Stimulated activated CD8-positive, alpha-beta memory T cell treated with anti-CD3 and anti-CD28 coated beads, Interleukin-7, amount 100 ng/mL, for 4 hours (primary cell): ENCODE data around the gene RGS17.
"Not testable (repeated sequence)": the region's sequence is repeated elsewhere in the genome, so short reads cannot be mapped to it uniquely, and the experiment has no call there.

Experiments used
- DNase-seq, 2 donors: peaks; one replicate each; pipeline ENCODE4 v3.0.0-alpha.2; 2020; ENCODE audit warnings: low read depth in 2 of 2

RGS17 gene

DNA sequence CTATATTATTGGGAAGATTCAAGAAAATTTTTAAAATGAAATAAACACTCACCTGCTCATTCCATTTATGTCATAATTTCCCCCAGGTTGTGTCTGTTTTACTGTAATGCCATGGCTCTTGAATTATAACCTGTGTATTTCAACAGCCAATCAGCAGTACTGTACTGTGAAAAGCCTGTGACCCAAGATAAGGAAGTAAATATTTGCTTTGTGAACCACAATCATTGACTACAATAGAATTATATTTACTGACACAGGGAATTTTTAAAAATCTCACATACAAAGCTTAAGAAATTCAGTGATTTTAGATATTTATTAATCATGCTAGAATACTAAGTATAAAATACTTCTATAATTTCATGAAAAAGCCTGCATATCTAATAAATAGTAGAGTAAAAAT, 6.0 kb downstream of the RGS17 start:
- DNase-seq = no peak

DNA sequence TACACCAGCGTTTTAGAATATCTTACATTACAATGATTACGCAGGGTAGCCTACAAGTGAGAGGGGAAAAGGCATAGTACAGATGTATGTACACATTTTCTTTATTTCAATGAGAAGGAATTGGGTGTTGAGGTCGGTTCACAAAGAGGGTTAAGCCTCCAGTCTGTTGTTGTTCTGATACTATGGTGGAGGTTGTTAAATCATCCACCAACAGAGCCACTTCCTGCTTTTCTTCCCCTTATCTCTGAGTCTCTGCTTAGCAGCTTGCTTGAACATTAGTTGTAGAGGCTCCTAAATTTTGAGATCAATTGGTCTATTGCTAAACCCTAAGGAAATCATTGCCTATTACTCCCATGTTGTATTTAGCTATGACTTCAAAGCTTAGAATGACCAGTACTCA, 7.3 kb downstream of the RGS17 start:
- no peak for DNase-seq

DNA sequence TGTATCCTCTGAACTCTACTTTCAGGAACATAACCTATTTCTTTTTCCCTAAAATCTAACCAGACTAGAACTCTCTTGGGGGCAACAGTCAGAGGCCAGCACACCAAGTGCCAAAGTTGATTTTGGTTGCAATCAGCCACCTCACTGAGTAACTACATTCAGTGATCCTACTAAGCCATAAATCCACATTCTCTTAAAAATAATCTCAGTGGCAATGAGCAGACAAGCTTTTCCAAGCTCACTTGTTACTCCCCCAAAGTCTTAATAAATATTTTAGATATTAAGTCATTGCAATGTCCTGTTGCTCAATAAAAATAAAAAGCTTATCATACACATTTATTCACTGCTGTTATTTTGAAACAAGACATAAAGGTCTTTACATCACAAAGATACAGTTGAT, 9.8 kb downstream of the RGS17 start:
- DNase-seq = no peak

DNA sequence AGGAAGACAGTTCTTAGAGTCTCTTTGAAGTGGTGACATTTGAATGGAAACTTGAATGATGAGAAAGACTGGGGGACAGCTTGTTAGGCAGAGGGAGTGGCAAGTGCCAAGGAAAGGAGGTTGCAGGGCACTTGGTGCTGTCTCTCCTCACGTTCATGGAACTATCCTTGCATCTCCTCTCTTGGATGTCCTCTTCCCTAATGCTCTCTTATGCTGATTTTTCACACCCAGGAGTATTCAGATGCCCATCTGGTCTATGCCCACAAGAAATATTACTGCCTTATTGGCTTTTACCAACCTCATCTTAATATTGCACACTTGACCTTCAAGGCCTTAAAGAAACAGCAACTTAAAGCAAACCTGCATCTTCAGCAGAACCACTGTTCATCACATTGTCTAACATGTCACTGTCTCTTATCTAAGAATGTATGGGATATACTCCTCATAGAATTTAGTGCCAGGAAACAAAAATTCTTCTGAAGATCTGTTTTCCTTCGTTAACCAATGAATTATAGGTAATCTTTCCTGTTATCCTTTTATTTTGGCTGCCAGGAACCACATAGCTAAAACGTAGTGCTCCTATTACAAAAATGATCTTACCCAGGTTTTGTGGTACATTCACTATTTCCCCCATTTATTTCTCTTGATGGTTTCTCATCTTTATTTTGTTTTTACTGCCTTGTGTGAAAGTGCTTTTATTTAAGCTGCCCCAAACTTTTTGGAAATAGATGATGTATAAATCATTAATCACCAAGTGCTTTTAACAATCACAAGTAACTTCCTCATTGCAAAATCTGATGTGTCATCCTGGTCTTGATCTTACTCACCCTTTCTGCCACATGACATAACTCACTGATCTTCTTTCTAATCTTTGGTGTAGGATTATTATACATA, 12.8 kb downstream of the RGS17 start:
- no peak for DNase-seq

DNA sequence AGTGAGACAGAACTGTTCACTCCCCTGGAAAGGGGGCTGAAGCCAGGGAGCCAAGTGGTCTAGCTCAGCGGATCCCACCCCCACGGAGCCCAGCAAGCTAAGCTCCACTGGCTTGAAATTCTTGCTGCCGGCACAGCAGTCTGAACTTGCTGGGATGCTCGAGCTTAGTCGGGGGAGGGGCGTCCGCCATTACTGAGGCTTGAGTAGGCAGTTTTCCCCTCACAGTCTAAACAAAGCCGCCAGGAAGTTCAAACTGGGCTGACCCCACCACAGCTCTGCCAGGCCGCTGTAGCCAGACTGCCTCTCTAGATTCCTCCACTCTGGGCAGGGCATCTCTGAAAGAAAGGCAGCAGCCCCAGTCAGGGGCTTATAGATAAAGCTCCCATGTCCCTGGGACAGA, 20.0 kb downstream of the RGS17 start:
- not testable (repeated sequence) for DNase-seq

DNA sequence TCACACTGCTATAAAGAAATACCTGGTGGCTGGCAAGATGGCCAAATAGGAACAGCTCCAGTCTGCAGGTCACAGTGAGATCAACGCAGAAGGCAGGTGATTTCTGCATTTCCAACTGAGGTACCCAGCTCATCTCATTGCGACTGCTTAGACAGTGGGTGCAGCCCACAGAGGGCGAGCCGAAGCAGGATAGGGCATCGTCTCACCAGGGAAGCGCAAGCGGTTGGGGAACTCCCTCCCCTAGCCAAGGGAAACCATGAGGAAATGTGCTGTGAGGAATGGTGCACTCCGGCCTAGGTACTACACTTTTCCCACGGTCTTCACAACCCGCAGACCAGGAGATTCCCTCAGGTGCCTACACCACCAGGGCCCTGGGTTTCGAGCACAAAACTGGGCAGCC, 20.5 kb downstream of the RGS17 start:
- not testable (repeated sequence) for DNase-seq

DNA sequence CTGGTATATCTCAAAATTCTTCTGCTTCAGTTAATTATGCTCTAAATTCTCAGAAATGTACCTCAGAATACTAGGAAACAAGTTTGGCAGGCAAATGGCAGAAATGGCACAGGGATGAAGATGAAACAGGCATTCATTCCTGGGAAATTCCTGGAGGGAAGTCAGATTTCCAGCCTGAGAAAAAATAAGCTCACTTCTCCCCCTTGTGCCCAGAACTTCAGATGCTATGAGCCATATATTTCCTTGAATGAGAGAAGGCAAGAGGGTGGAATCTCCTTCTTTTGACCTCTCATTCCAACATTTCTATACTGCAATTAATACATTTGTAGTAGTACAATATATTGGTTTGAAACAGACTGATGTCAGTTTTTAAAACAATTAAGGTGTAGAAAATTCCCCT, 22.8 kb downstream of the RGS17 start:
- DNase-seq = no peak

DNA sequence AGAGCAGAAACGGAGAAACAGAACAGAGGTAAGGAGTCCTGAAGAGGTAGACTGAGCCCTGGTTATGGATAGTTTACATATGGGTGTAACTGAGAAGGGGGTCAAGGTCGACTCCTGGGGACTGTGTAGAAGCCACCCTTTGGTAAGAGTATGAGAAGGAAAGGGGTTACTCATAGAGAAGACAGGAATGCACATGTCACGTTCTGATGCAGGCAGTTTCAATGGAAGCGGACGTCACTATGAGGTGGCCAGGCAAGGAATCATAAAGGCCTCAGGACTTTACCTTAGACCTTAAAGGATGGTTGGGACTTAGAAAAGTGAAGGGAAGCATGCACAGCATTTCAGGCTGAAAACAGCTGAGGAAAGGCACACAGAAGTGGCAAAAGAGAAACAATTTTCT, 25.1 kb downstream of the RGS17 start:
- no peak for DNase-seq

DNA sequence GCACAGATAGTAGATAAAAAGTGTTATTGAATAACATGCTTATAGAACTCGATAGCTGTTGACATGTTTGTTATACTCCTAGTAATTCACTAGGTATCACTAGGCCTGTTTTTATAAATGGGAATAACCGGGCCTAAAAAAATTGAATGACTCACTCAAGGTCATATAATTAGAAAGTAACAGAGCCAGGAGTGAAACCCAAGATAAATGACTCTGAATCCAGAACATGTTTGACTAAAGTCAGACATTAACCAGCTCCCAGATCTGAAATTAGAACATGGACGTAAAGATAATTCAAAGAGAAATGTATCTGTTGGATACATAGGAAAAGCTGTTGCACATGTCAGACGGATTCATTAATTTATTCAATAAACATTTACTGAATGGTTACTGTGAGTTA, 26.9 kb downstream of the RGS17 start:
- DNase-seq = no peak

DNA sequence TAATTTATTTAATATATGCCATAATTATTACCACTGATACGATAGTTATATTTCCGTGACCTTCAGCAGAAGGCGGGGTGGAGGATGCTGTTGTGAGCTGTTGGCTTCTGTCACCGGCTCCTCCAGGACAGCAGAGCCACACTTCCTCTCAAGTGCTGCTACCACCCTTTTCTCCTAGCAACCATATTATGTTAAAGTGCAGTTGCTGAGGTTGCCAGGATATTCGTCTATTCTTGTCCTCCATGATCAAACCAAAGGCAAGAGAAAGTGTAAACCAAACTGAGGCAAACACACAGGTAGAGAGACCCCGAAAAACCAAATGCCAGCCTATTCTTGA, 27.8 kb downstream of the RGS17 start:
- no peak for DNase-seq

DNA sequence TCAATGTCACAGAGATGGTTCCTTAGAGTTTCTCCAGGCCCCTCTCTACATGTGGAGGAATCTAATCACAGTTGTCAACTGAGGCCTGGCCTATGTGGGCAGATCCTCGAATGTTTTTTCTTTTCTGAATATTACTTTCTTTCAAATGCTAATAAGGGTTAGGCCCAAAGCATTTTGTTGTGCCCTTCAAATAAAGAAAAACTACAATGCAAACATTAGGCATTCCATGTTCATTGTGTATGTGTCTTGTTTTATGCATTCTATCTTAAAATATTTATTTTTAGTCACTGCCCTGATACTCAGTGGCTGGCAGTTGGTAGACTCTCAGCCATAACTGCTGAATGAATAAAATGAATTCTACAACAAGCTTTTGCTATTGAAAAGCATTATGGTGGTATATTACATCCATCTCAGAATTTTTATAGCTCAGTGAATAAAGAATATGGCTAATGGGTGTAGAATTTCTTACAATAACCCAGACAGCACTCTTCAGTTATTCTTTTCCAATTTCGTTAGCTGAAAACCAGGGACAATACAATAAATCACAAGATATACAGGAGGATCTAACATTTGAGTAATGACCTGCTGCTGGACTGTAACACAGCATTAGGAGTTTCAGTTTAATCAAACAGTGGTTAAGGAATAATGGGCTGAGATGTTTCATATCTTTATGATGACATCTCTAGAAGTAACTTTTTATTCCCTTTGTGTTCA, 28.3 kb downstream of the RGS17 start:
- DNase-seq = no peak

DNA sequence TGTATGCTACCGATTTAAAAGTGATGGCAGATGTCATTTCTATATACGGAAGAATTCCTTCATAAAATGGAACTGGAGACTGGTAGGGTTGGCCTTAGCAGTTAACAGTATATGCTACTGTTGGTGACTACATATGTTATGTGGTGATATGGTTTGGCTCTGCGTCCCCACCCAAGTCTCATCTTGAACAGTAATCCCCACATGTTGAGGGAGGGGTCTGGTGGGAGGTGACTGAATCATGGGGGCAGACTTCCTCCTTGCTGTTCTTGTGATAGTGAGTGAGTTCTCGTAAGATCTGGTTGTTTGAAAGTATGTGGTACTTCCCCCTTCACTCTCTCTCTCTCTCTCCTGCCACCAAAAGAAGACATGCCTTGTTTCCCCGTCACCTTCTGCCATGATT, 29.6 kb downstream of the RGS17 start:
- DNase-seq = no peak

DNA sequence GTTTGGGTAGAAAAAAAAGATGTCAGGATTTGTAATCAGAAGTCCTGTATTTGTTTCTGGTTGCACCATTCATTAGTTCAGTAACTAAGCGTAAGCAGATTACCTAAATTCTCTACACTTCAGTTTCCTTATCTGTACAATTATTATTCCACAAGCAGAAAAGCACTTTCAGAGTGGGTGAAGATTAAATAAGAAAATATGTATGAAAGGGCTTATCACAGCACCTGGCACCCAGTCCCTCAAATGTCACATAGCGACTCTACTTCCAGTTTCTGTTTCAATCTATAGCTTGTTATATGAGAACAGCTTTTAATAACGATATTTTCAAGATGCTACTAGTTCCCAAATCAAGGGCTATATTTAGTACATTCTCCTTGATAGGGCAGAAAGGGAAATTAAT, 31.4 kb downstream of the RGS17 start:
- no peak for DNase-seq

DNA sequence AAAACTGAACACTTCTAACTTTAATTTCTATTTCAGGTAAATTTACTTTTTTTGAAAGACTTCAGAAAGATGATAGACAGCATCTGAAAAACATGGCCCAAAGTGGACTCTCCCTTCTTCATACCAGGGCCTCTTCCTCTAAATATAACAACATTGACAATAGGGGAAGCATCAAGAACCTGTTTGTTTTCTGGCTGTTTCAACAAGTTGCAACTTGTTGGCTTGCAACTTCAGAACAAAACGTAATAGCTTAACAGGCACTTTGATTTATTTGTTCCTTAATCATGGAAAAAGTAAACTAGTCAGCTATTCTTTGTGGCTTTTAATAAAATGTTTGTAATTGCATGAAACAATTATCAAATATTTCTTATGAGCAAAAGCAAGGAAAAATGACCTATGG, 34.3 kb downstream of the RGS17 start:
- DNase-seq = no peak

DNA sequence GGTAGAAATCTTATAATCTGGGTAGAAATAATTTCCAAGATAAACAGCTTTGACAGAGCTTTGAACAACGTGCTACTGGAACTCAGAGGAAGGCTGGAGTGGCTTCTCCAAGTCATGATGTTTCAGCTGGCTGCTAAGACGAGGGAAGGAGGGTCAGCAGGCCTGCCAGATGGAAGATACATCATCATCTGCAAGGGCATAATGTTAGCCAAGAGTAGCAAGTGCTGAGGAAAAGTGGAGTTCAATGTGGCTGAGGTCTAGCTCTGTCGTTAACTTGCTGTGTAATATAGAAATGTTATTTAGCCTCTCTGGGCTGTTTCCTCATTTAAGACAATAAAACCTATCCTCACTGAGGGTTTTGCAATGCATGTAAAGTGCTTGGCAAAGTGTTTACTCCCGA, 35.1 kb downstream of the RGS17 start:
- no peak for DNase-seq

DNA sequence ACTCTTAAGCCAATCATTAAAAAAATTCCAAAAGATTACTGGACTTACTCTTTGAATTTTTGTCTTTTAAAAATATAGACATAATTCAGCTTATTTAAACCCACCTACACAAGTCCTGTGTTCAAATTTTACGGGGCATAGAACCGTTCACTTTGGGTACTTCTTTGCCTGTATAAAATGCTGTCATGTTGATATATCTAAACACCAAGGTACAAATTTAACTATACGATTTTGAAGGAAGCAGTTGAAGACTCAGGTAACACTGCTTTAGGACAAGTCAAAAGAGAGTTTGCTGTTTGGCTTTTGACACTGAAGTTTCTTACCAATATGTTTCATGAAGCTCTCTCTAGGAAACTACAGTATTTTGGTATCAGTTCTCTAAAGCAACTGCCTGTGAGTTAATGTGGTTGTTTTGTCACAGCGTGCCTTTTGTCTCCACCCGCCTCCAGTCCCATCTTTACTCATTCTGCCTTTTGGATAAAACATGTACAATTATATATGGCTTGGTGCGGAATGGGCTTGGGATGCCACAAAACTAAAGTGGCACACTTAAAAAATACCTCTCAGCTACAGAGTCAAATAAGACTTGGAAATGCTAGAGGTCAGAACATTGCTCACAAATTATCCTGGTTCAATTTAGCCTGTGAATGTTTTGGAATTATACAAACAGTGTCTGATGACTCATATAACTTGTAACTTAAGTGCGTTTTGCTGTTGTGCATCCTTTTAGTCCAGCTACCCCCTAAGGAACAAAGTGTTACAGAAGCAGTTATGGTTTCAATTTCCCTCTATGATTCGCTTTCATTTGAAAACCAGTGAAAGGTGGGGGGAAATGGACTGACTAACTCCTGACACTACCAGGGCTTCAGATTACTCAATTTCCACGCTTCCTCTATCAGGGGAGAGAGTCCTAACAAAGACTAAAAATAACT, 38.7 kb downstream of the RGS17 start:
- DNase-seq = no peak

DNA sequence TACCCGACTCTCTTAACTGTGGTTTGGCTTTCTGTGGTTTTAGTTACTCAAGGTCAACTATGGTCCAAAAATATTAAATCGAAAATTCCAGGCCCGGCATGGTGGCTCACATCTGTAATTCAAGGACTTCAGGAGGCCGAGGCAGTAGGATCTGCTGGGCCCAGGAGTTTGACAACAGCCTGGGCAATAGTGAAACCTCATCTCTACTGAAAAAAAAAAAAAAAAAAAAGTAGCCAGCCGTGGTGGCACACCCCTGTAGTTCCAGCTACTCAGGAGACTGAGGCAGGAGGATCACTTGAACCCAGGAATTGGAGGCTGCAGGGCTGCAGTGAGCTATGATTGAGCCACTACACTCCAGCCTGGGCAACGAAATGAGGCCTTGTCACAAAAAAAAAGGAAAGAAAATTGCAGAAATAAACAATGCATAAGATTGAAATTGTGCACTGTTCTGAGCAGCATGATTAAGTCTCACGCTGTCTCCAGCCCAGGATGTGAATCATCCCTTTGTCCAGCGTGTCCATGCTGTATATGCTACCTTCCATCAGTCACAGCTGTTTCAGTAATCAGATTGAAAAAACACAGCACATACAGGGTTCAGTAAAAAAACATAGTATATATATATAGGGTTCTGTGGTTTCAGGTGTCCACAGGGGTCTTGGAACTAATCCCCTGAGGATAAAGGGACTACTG, 40.7 kb downstream of the RGS17 start:
- DNase-seq = no peak

DNA sequence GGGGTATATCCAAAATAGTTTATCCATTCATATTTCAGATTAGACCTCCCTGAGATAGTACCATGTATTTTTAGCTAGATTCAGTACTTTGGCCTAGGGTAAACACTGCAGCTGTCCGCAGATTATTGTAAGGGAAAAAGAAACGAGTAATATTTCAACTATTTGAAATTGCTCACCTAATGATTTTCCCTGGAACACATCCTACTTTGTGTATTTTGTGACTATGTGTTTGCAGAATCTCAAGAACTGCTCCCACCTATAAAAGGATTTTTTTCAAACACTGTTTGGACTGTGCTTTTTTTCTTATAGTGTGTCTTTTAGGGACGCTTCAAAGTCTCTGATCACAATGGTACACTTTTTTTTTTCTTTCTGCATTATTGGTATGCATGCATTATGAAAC, 42.3 kb downstream of the RGS17 start:
- no peak for DNase-seq

DNA sequence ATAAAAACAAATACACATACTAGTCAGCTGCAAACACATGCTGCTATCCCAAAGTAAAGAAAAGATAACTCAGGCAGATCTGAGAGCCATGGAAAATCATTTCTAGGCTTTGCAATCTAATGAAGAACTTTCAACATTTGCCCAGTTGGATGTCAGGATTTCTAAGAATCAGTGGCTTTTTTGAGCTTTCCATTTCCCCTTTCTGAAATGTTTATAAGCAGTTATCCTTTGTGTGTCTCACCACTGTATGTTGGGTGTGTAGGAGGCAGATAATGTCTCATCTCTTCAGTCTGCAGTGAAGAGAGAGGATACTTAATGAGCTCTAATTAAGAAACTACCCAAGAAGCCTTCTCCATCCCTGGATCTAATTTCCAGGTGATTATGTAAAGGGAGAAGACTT, 43.6 kb downstream of the RGS17 start:
- DNase-seq = no peak

DNA sequence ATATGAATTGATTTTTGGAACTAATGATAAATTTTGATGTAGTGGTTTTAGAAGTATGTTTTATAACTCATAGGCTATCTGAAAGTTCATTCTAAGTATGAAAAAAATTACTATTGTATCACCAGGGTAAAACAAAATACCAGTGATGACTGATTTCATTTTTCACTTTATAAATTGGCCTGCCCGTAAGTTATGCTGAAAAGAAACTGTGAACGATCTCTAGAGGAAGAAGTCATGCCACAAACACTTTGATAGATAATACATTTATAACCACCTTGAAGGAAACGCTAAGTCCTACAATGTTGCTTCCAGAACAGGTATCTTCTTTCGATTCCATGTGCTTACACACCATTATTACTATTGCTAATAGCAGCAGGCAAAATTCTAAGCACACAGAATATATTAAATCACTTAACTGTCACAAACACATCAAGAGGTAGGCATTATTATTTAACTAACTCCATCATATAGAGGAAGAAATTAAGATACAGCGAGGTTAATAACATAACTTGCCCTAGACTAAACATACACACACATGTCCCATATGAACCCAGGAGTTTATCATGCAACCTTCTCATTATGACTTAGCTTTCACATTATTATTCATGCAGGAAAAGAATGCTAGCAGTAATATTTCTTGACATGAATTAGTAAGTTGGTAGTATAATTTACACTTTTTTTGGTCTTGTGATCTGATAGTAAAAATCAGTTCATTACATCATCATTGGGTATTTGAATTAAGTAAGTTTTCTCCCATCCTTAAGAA, 44.7 kb downstream of the RGS17 start:
- DNase-seq = no peak

DNA sequence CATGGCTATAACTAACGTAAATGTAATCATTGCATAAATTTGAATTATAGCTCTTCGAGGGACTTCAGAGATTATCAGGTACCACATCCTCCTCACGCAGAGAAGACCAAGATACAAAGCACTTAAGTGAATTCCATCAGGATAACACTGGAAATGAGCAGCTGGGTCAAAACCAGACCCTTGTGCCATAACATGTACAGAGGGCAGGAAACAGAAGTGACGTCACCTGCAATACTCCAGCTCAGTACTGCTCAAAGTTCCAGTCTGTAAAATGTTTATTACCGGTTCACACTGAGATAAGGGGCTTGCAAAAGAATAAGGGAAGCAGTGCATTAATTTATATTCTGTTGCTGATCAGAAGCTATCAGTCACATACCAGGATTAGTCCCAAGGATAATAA, 45.8 kb downstream of the RGS17 start:
- no peak for DNase-seq
